PC-3 (cell line): ENCODE results near the gene FAM161A. TPM values are rescaled to one million over a fixed set of nuclear protein-coding genes. Genes with fewer than 3 reads are reported as not detected.
"Not testable (repeated sequence)": the region's sequence is repeated elsewhere in the genome, so short reads cannot be mapped to it uniquely, and the experiment has no call there.

Experiments used
- ATAC-seq: fragments of 200-7000 bp; cut with Tn5 transposase; 2 replicates; pipeline ENCODE4 v1.9.1; 2020; ENCODE audit warnings: mild to moderate bottlenecking, moderate library complexity
- BruUV-seq: library from RNA; stranded (reverse); fragments of 400-500 nt; replicated peaks from 2 replicates; lab custom pipeline; 2021; lab: Mats Ljungman, UMichigan
- CTCF ChIA-PET: fragments of 300-600 bp; sonication (Branson Sonifier 250); formaldehyde crosslinking; loops from one replicate; lab custom pipeline; 2022; ENCODE audit warnings: antibody characterized with exemption; lab: Charles Lee
- POLR2A ChIA-PET: fragments of 300-600 bp; sonication (Branson Sonifier 250); formaldehyde crosslinking; loops from one replicate; lab custom pipeline; 2022; ENCODE audit warnings: antibody characterized with exemption; ENCODE audit not compliant: unreplicated experiment; lab: Charles Lee
- DNase-seq: peaks from one replicate; pipeline ENCODE4 v3.0.0-alpha.2; 2015
- H2AFZ ChIP-seq: fragments of 300-600 bp; sonication (generic); 2 replicates; pipeline ENCODE4 v1.6.0; 2016; ENCODE audit warnings: antibody characterized with exemption, low read length
- H3F3A ChIP-seq: fragments of 300-600 bp; sonication (generic); one replicate; pipeline ENCODE4 v1.6.0; 2017; ENCODE audit warnings: antibody characterized with exemption, low read length, control low read depth, mild to moderate bottlenecking; ENCODE audit not compliant: unreplicated experiment
- H3K27ac ChIP-seq: fragments of 300-600 bp; sonication (generic); 2 replicates; pipeline ENCODE4 v1.5.1; 2016; ENCODE audit warnings: mild to moderate bottlenecking, low read length
- H3K27me3 ChIP-seq: fragments of 300-600 bp; sonication (generic); 2 replicates; pipeline ENCODE4 v1.6.1; 2016; ENCODE audit warnings: low read length, mixed read lengths
- H3K36me3 ChIP-seq: fragments of 300-600 bp; sonication (generic); 2 replicates; pipeline ENCODE4 v1.6.1; 2016; ENCODE audit warnings: low read depth, mixed run types, low read length, mixed read lengths
- H3K4me1 ChIP-seq: fragments of 300-600 bp; sonication (generic); 2 replicates; pipeline ENCODE4 v1.5.1; 2016; ENCODE audit warnings: low read length; ENCODE audit not compliant: insufficient read depth
- H3K4me2 ChIP-seq: fragments of 300-600 bp; sonication (generic); 2 replicates; pipeline ENCODE4 v1.6.0; 2016; ENCODE audit warnings: low read length
- H3K4me3 ChIP-seq: fragments of 300-600 bp; sonication (generic); 2 replicates; pipeline ENCODE4 v1.5.1; 2016; ENCODE audit warnings: mild to moderate bottlenecking, low read length, mixed read lengths
- H3K79me2 ChIP-seq: fragments of 300-600 bp; sonication (generic); 2 replicates; pipeline ENCODE4 v1.6.1; 2017; ENCODE audit warnings: low read length, mixed read lengths
- H3K9ac ChIP-seq: fragments of 300-600 bp; sonication (generic); 2 replicates; pipeline ENCODE4 v1.6.0; 2016; ENCODE audit warnings: mild to moderate bottlenecking, low read length
- H3K9me2 ChIP-seq: fragments of 300-600 bp; sonication (generic); replicated peaks from 2 replicates; pipeline ENCODE4 v1.6.1; 2016; ENCODE audit warnings: mixed run types, low read length, mixed read lengths
- H3K9me3 ChIP-seq: fragments of 300-600 bp; sonication (generic); 2 replicates; pipeline ENCODE4 v1.6.1; 2016; ENCODE audit warnings: low read length, mixed read lengths
- H4K20me1 ChIP-seq: fragments of 300-600 bp; sonication (generic); 2 replicates; pipeline ENCODE4 v1.6.1; 2016; ENCODE audit warnings: low read length, mixed read lengths
- EZH2 ChIP-seq: fragments of 300-600 bp; sonication (generic); IDR thresholded peaks from one replicate; pipeline ENCODE4 v1.6.1; 2017; ENCODE audit warnings: antibody characterized with exemption, mild to moderate bottlenecking, low read length; ENCODE audit not compliant: unreplicated experiment
- EZH2phosphoT487 ChIP-seq: fragments of 300-600 bp; sonication (generic); IDR thresholded peaks from 2 replicates; pipeline ENCODE4 v1.6.1; 2018; ENCODE audit warnings: mild to moderate bottlenecking, antibody characterized with exemption, low read length, borderline replicate concordance
- intact Hi-C: fragments of 100-400 bp; cut with micrococcal nuclease; formaldehyde crosslinking; loops from 2 replicates; pipeline ENCODE4 v1.9.0; 2023
- total RNA-seq: library from RNA; depleted of rRNA; stranded (reverse); fragments of >200 nt; gene quantifications from 2 replicates; pipeline ENCODE4 v1.2.3, GENCODE V29; 2014
- TF ChIP-seq, protein P1 (sequence below): fragments of 300-600 bp; sonication (generic); conservative IDR thresholded peaks from 2 replicates; pipeline ENCODE4 v1.5.1; 2017; ENCODE audit warnings: antibody characterized with exemption, low read depth, mild to moderate bottlenecking, low read length

The FAM161A gene
- total RNA-seq, 1 experiment from 2014 or later, result 3.2 TPM

DNA sequence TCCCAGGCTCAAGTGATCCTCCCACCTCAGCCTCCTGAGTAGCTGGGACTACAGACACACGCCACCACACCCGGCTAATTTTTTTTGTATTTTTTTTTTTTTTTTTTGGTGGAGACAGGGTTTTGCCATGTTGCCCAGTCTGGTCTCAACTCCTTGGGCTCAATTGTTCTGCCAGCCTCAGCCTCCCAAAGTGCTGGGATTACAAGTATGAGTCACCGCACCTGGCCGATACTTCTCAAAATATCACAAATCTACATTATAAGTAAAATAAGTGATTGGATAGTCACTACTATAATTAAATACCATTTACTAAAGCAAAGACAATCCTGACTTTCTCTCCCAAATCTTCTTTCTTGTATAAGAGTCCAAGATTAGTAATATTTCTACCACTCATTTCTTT lies 25.5 kb upstream of the FAM161A start:
- DNase-seq, ATAC-seq, intact Hi-C loops, H4K20me1 ChIP-seq, H3K4me1 ChIP-seq, H3K27me3 ChIP-seq, H3K79me2 ChIP-seq, H2AFZ ChIP-seq, H3K9me2 ChIP-seq, H3F3A ChIP-seq, CTCF ChIA-PET, POLR2A ChIA-PET, H3K27ac ChIP-seq, BruUV-seq, H3K4me2 ChIP-seq, H3K4me3 ChIP-seq, H3K9me3 ChIP-seq, H3K9ac ChIP-seq: not testable (repeated sequence)
- H3K36me3 ChIP-seq, result peaks cover 87% of the 10 kb centered on the region

DNA sequence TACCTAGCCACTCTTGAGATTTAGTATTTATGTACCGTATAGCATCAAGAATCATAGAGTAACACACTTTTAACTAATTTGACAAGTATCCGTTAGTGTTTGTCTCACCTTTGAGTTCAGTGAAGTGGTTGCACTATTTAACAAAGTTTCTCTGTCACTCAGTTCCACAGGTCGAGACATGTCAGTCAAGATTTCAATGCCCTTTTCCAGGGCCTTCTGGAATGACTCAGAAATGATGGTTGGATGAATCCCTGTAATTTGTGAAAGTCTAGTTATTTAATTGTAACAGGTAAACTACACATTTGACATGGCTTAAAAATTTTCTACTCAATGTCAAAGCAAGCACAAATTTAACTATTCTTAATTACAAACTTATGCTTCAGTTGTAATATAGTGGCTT lies 24.9 kb upstream of the FAM161A start:
- Histone ChIP-seq H4K20me1 (0 out of 2 replicates have a peak, but pooled peaks cover 9% of the 10 kb centered on the region), H3K27ac (no peak overlapping the region), H3K79me2 (peaks cover 4% of the 10 kb centered on the region), H3K9me3 (no peaks in the 10 kb centered on the region), H3F3A (no peaks in the 10 kb centered on the region), H3K4me3 (no peak overlapping the region), H3K36me3 (peaks cover 88% of the 10 kb centered on the region), H3K27me3 (no peaks in the 10 kb centered on the region), H3K9ac (no peak overlapping the region), H3K4me1 (no peaks in the 10 kb centered on the region), H3K4me2 (no peak overlapping the region), H3K9me2 (no peaks in the 10 kb centered on the region), H2AFZ (no peak overlapping the region)
- ATAC-seq (no peak), DNase-seq (no peak)
- ChIA-PET POLR2A (no interaction called here), CTCF (no interaction called here)
- no TSS peak for BruUV-seq
- TF ChIP-seq EZH2phosphoT487, result no peak
- no peak for TF ChIP-seq EZH2
- TF ChIP-seq, protein P1, sequence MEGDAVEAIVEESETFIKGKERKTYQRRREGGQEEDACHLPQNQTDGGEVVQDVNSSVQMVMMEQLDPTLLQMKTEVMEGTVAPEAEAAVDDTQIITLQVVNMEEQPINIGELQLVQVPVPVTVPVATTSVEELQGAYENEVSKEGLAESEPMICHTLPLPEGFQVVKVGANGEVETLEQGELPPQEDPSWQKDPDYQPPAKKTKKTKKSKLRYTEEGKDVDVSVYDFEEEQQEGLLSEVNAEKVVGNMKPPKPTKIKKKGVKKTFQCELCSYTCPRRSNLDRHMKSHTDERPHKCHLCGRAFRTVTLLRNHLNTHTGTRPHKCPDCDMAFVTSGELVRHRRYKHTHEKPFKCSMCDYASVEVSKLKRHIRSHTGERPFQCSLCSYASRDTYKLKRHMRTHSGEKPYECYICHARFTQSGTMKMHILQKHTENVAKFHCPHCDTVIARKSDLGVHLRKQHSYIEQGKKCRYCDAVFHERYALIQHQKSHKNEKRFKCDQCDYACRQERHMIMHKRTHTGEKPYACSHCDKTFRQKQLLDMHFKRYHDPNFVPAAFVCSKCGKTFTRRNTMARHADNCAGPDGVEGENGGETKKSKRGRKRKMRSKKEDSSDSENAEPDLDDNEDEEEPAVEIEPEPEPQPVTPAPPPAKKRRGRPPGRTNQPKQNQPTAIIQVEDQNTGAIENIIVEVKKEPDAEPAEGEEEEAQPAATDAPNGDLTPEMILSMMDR, result no peak
- intact Hi-C loops, result no loop called here

DNA sequence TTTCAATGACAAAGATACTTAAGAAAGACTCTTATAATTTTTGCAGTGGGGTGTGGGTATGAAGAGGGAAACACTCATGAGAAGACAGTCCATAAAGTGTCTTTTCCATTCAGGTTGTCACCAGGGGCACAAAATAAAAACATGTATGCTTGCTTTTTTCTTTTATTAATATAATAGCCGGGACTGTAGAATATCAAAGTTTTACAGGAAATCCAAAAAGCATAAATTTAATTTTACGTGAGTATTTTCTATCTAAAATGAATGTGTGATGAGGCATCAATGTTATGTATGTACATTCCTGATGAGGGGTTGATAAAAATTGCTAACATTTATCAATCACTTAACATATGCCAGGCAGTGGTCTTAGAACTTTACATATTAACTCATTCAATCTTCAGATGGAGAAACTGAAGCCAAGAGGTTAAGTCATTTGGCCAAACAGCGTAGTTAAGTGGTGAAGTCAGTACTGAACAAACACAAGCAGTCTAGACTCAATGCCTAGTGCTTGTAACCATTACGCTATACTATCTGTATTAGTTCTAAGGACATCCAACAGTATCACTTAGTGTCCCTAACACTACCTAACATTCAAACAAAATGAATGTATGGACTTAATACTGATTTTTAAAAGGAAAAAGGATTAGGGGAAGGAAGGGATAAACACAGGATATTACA lies 23.8 kb upstream of the FAM161A start:
- Histone ChIP-seq H3K36me3 (peaks cover 84% of the 10 kb centered on the region), H3K4me1 (no peaks in the 10 kb centered on the region), H2AFZ (no peak overlapping the region), H3K27me3 (no peaks in the 10 kb centered on the region), H3K79me2 (no peaks in the 10 kb centered on the region), H3F3A (no peaks in the 10 kb centered on the region), H3K9me3 (no peaks in the 10 kb centered on the region), H3K4me3 (no peak overlapping the region), H3K27ac (no peak overlapping the region), H3K9me2 (no peaks in the 10 kb centered on the region), H3K4me2 (no peak overlapping the region), H4K20me1 (0 out of 2 replicates have a peak, but pooled peaks cover 9% of the 10 kb centered on the region), H3K9ac (no peak overlapping the region)
- CTCF ChIA-PET, result no interaction called here
- intact Hi-C loops, result no loop called here
- ATAC-seq (peak; percentile 37; the same call in 1 of the 2 replicates), DNase-seq (no peak)
- no TSS peak for BruUV-seq
- POLR2A ChIA-PET, result no interaction called here
- TF ChIP-seq EZH2phosphoT487, result no peak
- TF ChIP-seq, protein P1, result no peak
- TF ChIP-seq EZH2, result no peak
